ENCODE results near the gene LRCH1. TPM values are rescaled to one million over a fixed set of nuclear protein-coding genes. Genes with fewer than 3 reads are reported as not detected.

LRCH1 gene
- polyA plus RNA-seq, 3 donors = 2.1 to 10.8 (median 6.5) TPM

- 78 to 87% (median 80%) methylated on average over 3 of the region's 3 CpGs for WGBS, 3 donors
These were observed 22.4 kb downstream of the LRCH1 start for GRCh38 chr13:46575301-46575771.

GRCh38 chr13:46575818-46576221, 22.9 kb downstream of the LRCH1 start:
- 33 to 53% (median 39%) methylated on average over 5 of the region's 5 CpGs for WGBS, 3 donors
- H3K27ac ChIP-seq (ENCODE audit: low read depth, low read length) = no peak overlapping the region

More at GRCh38 chr13:46575301-46575771, 22.4 kb downstream of the LRCH1 start:
- H3K27ac ChIP-seq (ENCODE audit: low read depth, low read length) = no peak overlapping the region

- no peak overlapping the region for H3K27ac ChIP-seq (ENCODE audit: low read depth, low read length)
These were observed 23.8 kb downstream of the LRCH1 start for GRCh38 chr13:46576762-46577161.

GRCh38 chr13:46577696-46578589, 25.0 kb downstream of the LRCH1 start:
- no peak overlapping the region for H3K27ac ChIP-seq (ENCODE audit: low read depth, low read length)

More at GRCh38 chr13:46576762-46577161, 23.8 kb downstream of the LRCH1 start:
- WGBS, 3 donors = 76 to 78% (median 77%) methylated on average over 5 of the region's 5 CpGs

GRCh38 chr13:46578590-46578975, 25.6 kb downstream of the LRCH1 start:
- 71 to 76% (median 73%) methylated on average over 3 of the region's 3 CpGs for WGBS, 3 donors
- H3K27ac ChIP-seq (ENCODE audit: low read depth, low read length) = no peak overlapping the region

More at GRCh38 chr13:46577696-46578589, 25.0 kb downstream of the LRCH1 start:
- WGBS, 3 donors = 46 to 86% (median 61%) methylated on average over 10 of the region's 10 CpGs

GRCh38 chr13:46580362-46580839, 27.4 kb downstream of the LRCH1 start:
- H3K27ac ChIP-seq (ENCODE audit: low read depth, low read length) = no peak overlapping the region
- WGBS, 3 donors = 61 to 77% (median 61%) methylated on average over 5 of the region's 5 CpGs

- no peak overlapping the region for H3K27ac ChIP-seq (ENCODE audit: low read depth, low read length)
- WGBS, 3 donors = 75 to 91% (median 80%) methylated on average over 2 of the region's 2 CpGs
These were observed 29.2 kb downstream of the LRCH1 start for GRCh38 chr13:46582190-46582589.

- 40 to 69% (median 56%) methylated on average over 7 of the region's 7 CpGs for WGBS, 3 donors
- no peak overlapping the region for H3K27ac ChIP-seq (ENCODE audit: low read depth, low read length)
These were observed 34.0 kb downstream of the LRCH1 start for GRCh38 chr13:46586751-46587514.

- WGBS, 3 donors = 39 to 79% (median 76%) methylated on average over 4 of the region's 4 CpGs
- no peak overlapping the region for H3K27ac ChIP-seq (ENCODE audit: low read depth, low read length)
These were observed 34.9 kb downstream of the LRCH1 start for GRCh38 chr13:46587807-46588418.

GRCh38 chr13:46592385-46592784, 39.4 kb downstream of the LRCH1 start:
- no peak overlapping the region for H3K27ac ChIP-seq (ENCODE audit: low read depth, low read length)

- H3K27ac ChIP-seq (ENCODE audit: low read depth, low read length) = no peak overlapping the region
- WGBS, 3 donors = 82 to 89% (median 88%) methylated on average over 11 of the region's 11 CpGs
These were observed 40.4 kb downstream of the LRCH1 start for GRCh38 chr13:46593398-46593797.

GRCh38 chr13:46594374-46595078, 41.6 kb downstream of the LRCH1 start:
- H3K27ac ChIP-seq (ENCODE audit: low read depth, low read length) = no peak overlapping the region
- 91 to 95% (median 95%) methylated on average over 5 of the region's 5 CpGs for whole genome bisulfite sequencing, 3 donors

GRCh38 chr13:46595136-46595884, 42.3 kb downstream of the LRCH1 start:
- WGBS, 3 donors = 40 to 75% (median 54%) methylated on average over 6 of the region's 6 CpGs
- no peak overlapping the region for H3K27ac ChIP-seq (ENCODE audit: low read depth, low read length)

- WGBS, 3 donors = 29 to 64% (median 30%) methylated on average over 1 of the region's 1 CpG
- no peak overlapping the region for H3K27ac ChIP-seq (ENCODE audit: low read depth, low read length)
These were observed 42.9 kb downstream of the LRCH1 start for GRCh38 chr13:46595885-46596275.

GRCh38 chr13:46596466-46596865, 43.5 kb downstream of the LRCH1 start:
- WGBS, 3 donors = 71 to 89% (median 72%) methylated on average over 6 of the region's 6 CpGs
- no peak overlapping the region for H3K27ac ChIP-seq (ENCODE audit: low read depth, low read length)

- WGBS, 3 donors = 53 to 86% (median 54%) methylated on average over 7 of the region's 7 CpGs
- no peak overlapping the region for H3K27ac ChIP-seq (ENCODE audit: low read depth, low read length)
These were observed 45.3 kb downstream of the LRCH1 start for GRCh38 chr13:46598140-46598819.

- H3K27ac ChIP-seq (ENCODE audit: low read depth, low read length) = no peak overlapping the region
These were observed 45.8 kb downstream of the LRCH1 start for GRCh38 chr13:46598820-46599180.

More at GRCh38 chr13:46598820-46599180, 45.8 kb downstream of the LRCH1 start:
- 58 to 95% (median 58%) methylated on average over 2 of the region's 2 CpGs for WGBS, 3 donors

Data from adipose tissue (tissue), 3 donors.